ENCODE data around the gene CHI3L1.

Gene CHI3L1

GRCh38 chr1:203173011-203173555 lies 13.4 kb downstream of the CHI3L1 start:
- TF ChIP-seq ZFX (IDR thresholded peaks at IDR 0.05; ENCODE audit: borderline replicate concordance) (no peak), CTCF (IDR thresholded peaks at IDR 0.05) (no peak)
- H3K27ac ChIP-seq = no peak overlapping the region

GRCh38 chr1:203172184-203173010 lies 14.1 kb downstream of the CHI3L1 start:
- H3K27ac ChIP-seq = no peak overlapping the region
- TF ChIP-seq CTCF (IDR thresholded peaks at IDR 0.05) = peak; percentile 99
- TF ChIP-seq ZFX (IDR thresholded peaks at IDR 0.05; ENCODE audit: borderline replicate concordance) = no peak

GRCh38 chr1:203171341-203172183 lies 14.9 kb downstream of the CHI3L1 start:
- TF ChIP-seq CTCF (IDR thresholded peaks at IDR 0.05) = no peak
- no peak for TF ChIP-seq ZFX (IDR thresholded peaks at IDR 0.05; ENCODE audit: borderline replicate concordance)
- H3K27ac ChIP-seq = no peak overlapping the region

- no peak overlapping the region for H3K27ac ChIP-seq
- TF ChIP-seq ZFX (IDR thresholded peaks at IDR 0.05; ENCODE audit: borderline replicate concordance) = no peak
- TF ChIP-seq CTCF (IDR thresholded peaks at IDR 0.05) = no peak
These were observed 15.7 kb downstream of the CHI3L1 start for GRCh38 chr1:203170625-203171330.

- TF ChIP-seq CTCF (IDR thresholded peaks at IDR 0.05) (no peak), ZFX (IDR thresholded peaks at IDR 0.05; ENCODE audit: borderline replicate concordance) (no peak)
- H3K27ac ChIP-seq = no peak overlapping the region
These were observed 16.6 kb downstream of the CHI3L1 start for GRCh38 chr1:203169770-203170520.

- no peak overlapping the region for H3K27ac ChIP-seq
- no peak for TF ChIP-seq CTCF (IDR thresholded peaks at IDR 0.05)
- TF ChIP-seq ZFX (IDR thresholded peaks at IDR 0.05; ENCODE audit: borderline replicate concordance) = no peak
These were observed 17.5 kb downstream of the CHI3L1 start for GRCh38 chr1:203168991-203169390.
